Stimulated activated naive B cell treated with anti-CD40 and anti-IgM and Interleukin-4, amounts not matched to agents 10 μg/mL and 1 μg/mL and 100 μg/mL, for 72 hours (primary cell): Measurements from ENCODE around the gene RAB6D.
"Not testable (repeated sequence)": the region's sequence is repeated elsewhere in the genome, so short reads cannot be mapped to it uniquely, and the experiment has no call there.

ENCODE experiments used
- ATAC-seq, 2 donors: fragments of 150-1000 bp; cut with Tn5 transposase; replicated peaks; 2 replicates each; pipeline ENCODE4 v1.10.0; 2021; ENCODE audit warnings: moderate library complexity in 1 of 2
- DNase-seq: peaks from one replicate; pipeline ENCODE4 v3.0.0; 2021
- H3K27ac Mint-ChIP-seq: one replicate; pipeline ENCODE4 v1.8.0; 2022; ENCODE audit warnings: mild to moderate bottlenecking, mixed read lengths
- H3K27me3 Mint-ChIP-seq, 2 donors: one replicate each; pipeline ENCODE4 v1.8.0; 2022; ENCODE audit warnings: mixed read lengths in 2 of 2
- H3K36me3 Mint-ChIP-seq, 2 donors: one replicate each; pipeline ENCODE4 v1.8.0; 2022; ENCODE audit warnings: mixed read lengths in 2 of 2, mild to moderate bottlenecking in 1 of 2
- H3K4me1 Mint-ChIP-seq, 2 donors: one replicate each; pipeline ENCODE4 v1.8.0; 2022; ENCODE audit warnings: mixed read lengths in 2 of 2, mild to moderate bottlenecking in 1 of 2
- H3K4me3 Mint-ChIP-seq, 2 donors: one replicate each; pipeline ENCODE4 v1.8.0; 2022; ENCODE audit warnings: mild to moderate bottlenecking in 2 of 2, mixed read lengths in 2 of 2, moderate library complexity in 1 of 2
- H3K9me3 Mint-ChIP-seq, 2 donors: one replicate each; pipeline ENCODE4 v1.8.0; 2022; ENCODE audit warnings: mixed read lengths in 2 of 2, mild to moderate bottlenecking in 1 of 2

RAB6D gene

GRCh38 chr2:131390495-131391130 is 26.6 kb upstream of the RAB6D start:
- not testable (repeated sequence) for H3K36me3 Mint-ChIP-seq, H3K27ac Mint-ChIP-seq, H3K9me3 Mint-ChIP-seq, H3K4me3 Mint-ChIP-seq, H3K4me1 Mint-ChIP-seq, DNase-seq, ATAC-seq
- peaks cover 17 to 29% of the 10 kb centered on the region in 2 donors for H3K27me3 Mint-ChIP-seq

GRCh38 chr2:131389657-131390056 is 25.7 kb upstream of the RAB6D start:
- Mint-ChIP-seq H3K4me1 (no peaks in the 10 kb centered on the region), H3K9me3 (no peaks in the 10 kb centered on the region), H3K27me3 (peaks cover 17 to 22% of the 10 kb centered on the region in 2 donors), H3K27ac (no peak overlapping the region), H3K36me3 (no peaks in the 10 kb centered on the region), H3K4me3 (no peak overlapping the region)
- ATAC-seq (no peak), DNase-seq (no peak)

GRCh38 chr2:131388834-131389233 is 24.9 kb upstream of the RAB6D start:
- H3K4me1 Mint-ChIP-seq, H3K4me3 Mint-ChIP-seq, H3K27ac Mint-ChIP-seq, H3K36me3 Mint-ChIP-seq, ATAC-seq, DNase-seq, H3K9me3 Mint-ChIP-seq: not testable (repeated sequence)
- peaks cover 14 to 15% of the 10 kb centered on the region in 2 donors for H3K27me3 Mint-ChIP-seq

GRCh38 chr2:131373111-131373510 is 9.1 kb upstream of the RAB6D start:
- not testable (repeated sequence) for DNase-seq, H3K27ac Mint-ChIP-seq, H3K36me3 Mint-ChIP-seq, H3K4me3 Mint-ChIP-seq, H3K4me1 Mint-ChIP-seq, H3K27me3 Mint-ChIP-seq, H3K9me3 Mint-ChIP-seq, ATAC-seq

- Mint-ChIP-seq H3K27me3 (peaks cover 20 to 22% of the 10 kb centered on the region in 2 donors), H3K9me3 (no peaks in the 10 kb centered on the region), H3K4me1 (no peaks in the 10 kb centered on the region), H3K36me3 (no peaks in the 10 kb centered on the region), H3K27ac (no peak overlapping the region), H3K4me3 (no peak overlapping the region)
- no peak for DNase-seq
- ATAC-seq = no peak
These were observed 6.0 kb upstream of the RAB6D start for GRCh38 chr2:131369954-131370353.

GRCh38 chr2:131368493-131369066 is 4.6 kb upstream of the RAB6D start:
- not testable (repeated sequence) for H3K9me3 Mint-ChIP-seq

GRCh38 chr2:131367352-131367751 is 3.4 kb upstream of the RAB6D start:
- Mint-ChIP-seq H3K9me3 (no peaks in the 10 kb centered on the region), H3K36me3 (no peaks in the 10 kb centered on the region), H3K4me1 (peaks cover 3 to 17% of the 10 kb centered on the region in 2 donors), H3K27ac (no peak overlapping the region), H3K27me3 (peaks cover 29 to 40% of the 10 kb centered on the region in 2 donors), H3K4me3 (no peak overlapping the region)
- no peak for ATAC-seq
- no peak for DNase-seq

More at GRCh38 chr2:131368493-131369066, 4.6 kb upstream of the RAB6D start:
- not testable (repeated sequence) for H3K36me3 Mint-ChIP-seq, H3K27ac Mint-ChIP-seq, DNase-seq, ATAC-seq, H3K4me3 Mint-ChIP-seq, H3K4me1 Mint-ChIP-seq
- peaks cover 29 to 32% of the 10 kb centered on the region in 2 donors for H3K27me3 Mint-ChIP-seq

GRCh38 chr2:131366643-131367042 is 2.7 kb upstream of the RAB6D start:
- Mint-ChIP-seq H3K27me3 (peaks cover 32 to 44% of the 10 kb centered on the region in 2 donors), H3K4me3 (no peak overlapping the region), H3K4me1 (peaks cover 5 to 17% of the 10 kb centered on the region in 2 donors), H3K36me3 (no peaks in the 10 kb centered on the region), H3K9me3 (no peaks in the 10 kb centered on the region), H3K27ac (no peak overlapping the region)
- ATAC-seq = no peak
- no peak for DNase-seq

GRCh38 chr2:131365452-131365851 is 1.5 kb upstream of the RAB6D start:
- Mint-ChIP-seq H3K27ac (no peak overlapping the region), H3K4me3 (no peak overlapping the region), H3K36me3 (no peaks in the 10 kb centered on the region), H3K27me3 (peaks cover 35 to 49% of the 10 kb centered on the region in 2 donors), H3K9me3 (no peaks in the 10 kb centered on the region), H3K4me1 (peaks cover 5 to 17% of the 10 kb centered on the region in 2 donors)
- DNase-seq (no peak), ATAC-seq (no peak)

- H3K9me3 Mint-ChIP-seq, H3K36me3 Mint-ChIP-seq, H3K27ac Mint-ChIP-seq, DNase-seq: not testable (repeated sequence)
- peaks cover 5 to 17% of the 10 kb centered on the region in 2 donors for H3K4me1 Mint-ChIP-seq
- H3K4me3 Mint-ChIP-seq = peak overlapping the region in 1 of 2 donors; percentile 6
- ATAC-seq = peak in 1 of 2 donors; percentile 36
- peaks cover 41 to 55% of the 10 kb centered on the region in 2 donors for H3K27me3 Mint-ChIP-seq
These were observed 755 bp downstream of the RAB6D start for GRCh38 chr2:131363213-131363612.

- not testable (repeated sequence) for H3K4me3 Mint-ChIP-seq, H3K9me3 Mint-ChIP-seq, DNase-seq, H3K27ac Mint-ChIP-seq, H3K36me3 Mint-ChIP-seq, ATAC-seq
- Mint-ChIP-seq H3K4me1 (peaks cover 5 to 17% of the 10 kb centered on the region in 2 donors), H3K27me3 (peaks cover 33 to 49% of the 10 kb centered on the region in 2 donors)
These were observed 2.2 kb downstream of the RAB6D start for GRCh38 chr2:131361773-131362172.

- peaks cover 16 to 40% of the 10 kb centered on the region in 2 donors for H3K27me3 Mint-ChIP-seq
- H3K36me3 Mint-ChIP-seq, DNase-seq, ATAC-seq, H3K27ac Mint-ChIP-seq, H3K4me3 Mint-ChIP-seq, H3K9me3 Mint-ChIP-seq, H3K4me1 Mint-ChIP-seq: not testable (repeated sequence)
These were observed 10.7 kb downstream of the RAB6D start for GRCh38 chr2:131353167-131353697.

GRCh38 chr2:131349021-131349420 is 14.9 kb downstream of the RAB6D start:
- no peak overlapping the region for H3K27ac Mint-ChIP-seq
- peaks cover 1 to 4% of the 10 kb centered on the region in 2 donors for H3K9me3 Mint-ChIP-seq
- no peak overlapping the region for H3K4me3 Mint-ChIP-seq
- ATAC-seq (no peak), DNase-seq (no peak)
- no peaks in the 10 kb centered on the region for H3K4me1 Mint-ChIP-seq
- no peaks in the 10 kb centered on the region for H3K36me3 Mint-ChIP-seq
- peaks cover 5 to 24% of the 10 kb centered on the region in 2 donors for H3K27me3 Mint-ChIP-seq

- not testable (repeated sequence) for H3K4me3 Mint-ChIP-seq, H3K36me3 Mint-ChIP-seq, DNase-seq, ATAC-seq, H3K9me3 Mint-ChIP-seq, H3K27ac Mint-ChIP-seq, H3K4me1 Mint-ChIP-seq
- peaks cover 0 to 16% of the 10 kb centered on the region in 2 donors for H3K27me3 Mint-ChIP-seq
These were observed 16.9 kb downstream of the RAB6D start for GRCh38 chr2:131347035-131347434.

- H3K36me3 Mint-ChIP-seq, H3K4me3 Mint-ChIP-seq, H3K4me1 Mint-ChIP-seq, H3K9me3 Mint-ChIP-seq, H3K27ac Mint-ChIP-seq, ATAC-seq, DNase-seq: not testable (repeated sequence)
- H3K27me3 Mint-ChIP-seq = peaks cover 9 to 15% of the 10 kb centered on the region in 2 donors
These were observed 24.7 kb downstream of the RAB6D start for GRCh38 chr2:131339307-131339706.
